GM18951 (cell line): ENCODE measurements around the gene THEM5.

Source experiments
- POLR2A ChIP-seq: IDR thresholded peaks from 4 replicates; pipeline ENCODE4 v1.6.1; 2011; ENCODE audit warnings: mild to moderate bottlenecking; ENCODE audit not compliant: insufficient read length, insufficient read depth; ENCODE audit errors: extremely low read depth
- in situ Hi-C: fragments of 300-500 bp; cut with MboI; formaldehyde crosslinking; loops from one replicate; pipeline ENCODE4 v1.12.0; 2022; ENCODE audit warnings: low sequenced_read_pairs, mixed read lengths, inconsistent platforms; ENCODE audit not compliant: unreplicated experiment

Gene THEM5

DNA sequence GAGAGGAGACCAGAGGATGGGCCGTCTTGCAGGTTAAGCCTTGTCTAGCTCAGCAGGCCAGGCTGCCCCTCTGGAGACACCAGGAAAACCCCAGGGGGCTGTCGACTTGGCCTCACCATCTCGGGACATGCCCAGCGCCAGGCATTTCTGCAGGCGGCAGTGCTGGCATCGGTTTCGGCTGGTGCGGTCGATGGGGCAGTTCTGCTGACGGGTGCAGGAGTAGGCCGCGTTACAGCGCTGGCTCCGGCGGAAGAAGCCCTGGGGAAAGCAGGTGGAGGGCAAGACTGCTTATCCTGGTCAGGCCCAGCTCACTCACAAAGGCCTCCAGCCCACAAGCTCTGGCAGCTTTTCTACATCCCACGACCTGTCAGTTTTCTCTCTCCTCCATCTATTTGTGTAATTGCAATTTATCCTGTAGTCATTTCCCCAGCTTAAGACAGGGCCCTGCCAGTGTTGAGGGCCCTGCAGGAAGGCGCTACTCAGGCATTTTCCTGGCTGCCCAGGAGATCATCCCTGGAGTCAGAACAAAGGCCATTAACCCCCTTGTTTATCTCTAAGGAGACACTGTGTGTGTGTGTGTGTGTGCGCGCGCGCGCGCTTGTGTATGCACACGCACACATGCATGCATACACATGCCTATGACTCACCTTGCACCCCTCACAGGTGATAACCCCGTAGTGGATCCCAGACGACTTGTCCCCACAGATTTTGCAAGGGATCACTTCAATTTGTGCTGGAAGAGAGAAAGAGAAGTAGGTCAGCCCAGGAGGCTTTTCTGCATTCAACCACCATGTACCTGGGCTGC is 36.8 kb downstream of the THEM5 start:
- no peak for TF ChIP-seq POLR2A
- in situ Hi-C loops, result no loop called here

DNA sequence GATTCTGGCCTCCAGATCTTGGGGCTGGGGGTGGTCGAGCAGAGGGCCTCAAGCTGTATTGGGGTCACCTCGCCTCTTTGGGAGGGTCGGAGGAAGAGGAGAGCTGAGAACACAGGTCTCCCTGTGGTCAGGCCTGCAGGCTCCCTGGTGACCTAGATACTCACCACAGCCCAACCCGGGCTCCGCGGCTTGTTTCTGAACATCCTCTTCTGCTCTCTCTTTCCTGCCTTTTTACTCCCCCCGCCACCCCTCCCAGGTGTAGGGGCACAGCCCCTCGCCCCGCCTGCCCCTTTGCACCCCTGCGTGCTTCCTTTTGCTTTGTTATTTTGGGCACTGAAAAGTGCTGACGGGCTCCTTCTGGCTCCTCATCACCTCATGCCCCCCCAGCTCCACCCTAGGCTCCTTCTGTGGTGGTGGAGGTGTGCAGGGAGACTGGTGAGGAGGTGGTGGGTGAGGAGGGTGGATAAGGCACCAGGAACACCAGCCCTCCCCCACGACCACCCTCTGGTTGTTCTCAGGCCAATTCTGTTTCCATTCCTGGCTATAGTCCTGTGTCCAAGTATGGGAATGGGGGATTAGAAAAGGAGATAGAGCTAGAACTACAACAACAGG is 37.7 kb downstream of the THEM5 start:
- TF ChIP-seq POLR2A, result no peak
- in situ Hi-C loops, result no loop called here

DNA sequence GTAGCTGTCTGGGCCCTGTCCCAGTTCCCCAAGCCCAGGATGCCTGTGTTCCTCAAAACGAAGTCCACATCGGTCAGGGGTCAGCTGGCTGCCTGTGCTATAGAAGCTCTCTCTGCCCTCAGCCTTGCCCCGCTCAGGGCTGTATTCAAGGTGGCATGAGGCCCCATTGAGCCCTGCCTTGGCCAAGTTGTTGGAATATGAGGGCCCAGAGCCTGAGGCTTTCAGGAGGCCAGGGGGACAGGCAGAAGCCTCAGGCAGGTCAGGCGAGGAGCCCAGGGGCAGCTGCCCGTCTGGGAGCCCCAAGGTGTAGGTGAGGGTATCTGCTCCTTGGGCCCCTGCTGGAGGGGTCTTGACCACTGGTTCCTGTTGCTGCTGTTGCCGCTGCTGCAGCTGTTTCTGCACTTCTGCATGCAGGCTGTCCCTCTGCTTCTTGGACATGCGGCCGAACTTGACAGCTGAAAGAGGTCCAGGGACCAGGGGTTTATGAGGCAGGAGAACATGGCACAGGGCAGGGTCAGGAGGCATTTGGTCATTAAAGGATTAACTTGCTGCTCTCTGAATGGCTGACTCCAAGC is 38.5 kb downstream of the THEM5 start:
- in situ Hi-C loops, result no loop called here

DNA sequence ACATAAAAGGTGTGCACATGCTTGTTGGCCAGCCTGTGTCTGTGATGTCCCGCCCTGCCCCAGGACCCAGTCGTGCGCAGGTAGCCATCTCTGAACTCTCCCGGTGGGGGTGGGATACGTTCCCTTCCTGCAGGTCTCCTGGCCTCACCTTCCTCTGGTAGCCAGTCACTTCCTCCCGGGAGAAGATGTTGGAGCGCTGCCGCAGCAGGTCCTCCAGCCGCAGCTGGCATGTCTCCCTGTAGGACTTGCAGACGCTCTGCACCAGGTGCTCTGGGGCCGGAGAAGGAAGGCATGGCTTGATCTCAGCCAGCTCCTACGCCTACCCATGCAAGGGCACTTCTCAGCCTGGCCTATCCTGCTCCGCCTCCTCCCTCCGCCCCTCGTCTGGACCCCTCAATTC is 39.1 kb downstream of the THEM5 start:
- in situ Hi-C loops, result no loop called here
- no peak for TF ChIP-seq POLR2A

More for the DNA sequence above, 38.5 kb downstream of the THEM5 start:
- TF ChIP-seq POLR2A, result no peak

DNA sequence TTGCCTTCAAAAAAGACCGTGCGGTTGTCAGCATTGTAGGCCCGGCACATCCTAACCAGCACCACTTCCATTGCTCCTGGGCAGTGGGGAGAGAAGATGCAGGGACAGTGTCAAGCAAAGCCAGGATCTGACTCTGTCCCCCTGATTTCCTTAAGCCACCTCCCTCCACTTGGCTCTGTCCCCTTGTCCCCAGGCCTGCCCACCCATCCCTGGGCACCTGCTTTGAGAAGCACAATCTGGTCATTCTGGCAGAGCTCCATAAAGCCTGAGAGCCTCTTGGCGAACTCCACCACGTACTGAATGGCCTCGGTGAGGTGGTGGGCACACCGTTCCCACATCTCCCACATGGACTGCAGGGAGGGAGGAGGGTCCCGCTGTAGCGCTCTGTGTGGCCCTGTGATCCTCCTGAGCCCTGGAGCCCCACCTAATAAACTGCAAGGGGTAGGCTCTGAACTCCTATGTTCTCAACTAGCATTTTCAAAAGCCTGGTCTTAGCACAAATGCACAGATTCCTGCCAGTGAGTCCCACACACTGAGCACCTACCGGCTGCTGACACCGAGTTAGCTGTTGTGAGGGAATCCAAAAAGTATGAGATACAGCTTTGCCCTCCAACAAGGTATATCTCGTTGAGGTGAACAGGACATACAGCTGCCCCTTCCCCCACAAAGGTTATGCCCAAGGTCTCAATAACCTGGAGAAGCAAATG is 40.1 kb downstream of the THEM5 start:
- in situ Hi-C loops, result no loop called here
- no peak for TF ChIP-seq POLR2A

DNA sequence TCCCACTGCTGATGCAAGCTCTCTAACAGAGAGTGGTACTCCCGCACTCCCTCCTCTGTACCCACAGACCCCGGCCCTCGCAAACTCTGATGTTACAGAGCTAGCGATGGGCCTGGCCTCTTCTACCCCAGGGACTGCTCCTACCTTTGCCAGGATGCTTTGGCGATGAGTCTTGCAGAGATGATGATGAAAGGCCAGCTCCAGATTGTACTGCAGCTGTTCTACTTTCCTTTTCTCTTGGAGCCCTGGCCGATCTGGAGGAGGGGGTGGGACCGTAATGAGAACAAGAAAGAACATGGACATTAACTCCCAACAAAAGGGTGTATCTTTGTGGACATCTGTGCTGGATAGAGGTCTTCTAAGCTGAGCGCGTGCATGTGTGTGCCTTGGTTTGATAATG is 42.3 kb downstream of the THEM5 start:
- in situ Hi-C loops, result no loop called here
- no peak for TF ChIP-seq POLR2A

DNA sequence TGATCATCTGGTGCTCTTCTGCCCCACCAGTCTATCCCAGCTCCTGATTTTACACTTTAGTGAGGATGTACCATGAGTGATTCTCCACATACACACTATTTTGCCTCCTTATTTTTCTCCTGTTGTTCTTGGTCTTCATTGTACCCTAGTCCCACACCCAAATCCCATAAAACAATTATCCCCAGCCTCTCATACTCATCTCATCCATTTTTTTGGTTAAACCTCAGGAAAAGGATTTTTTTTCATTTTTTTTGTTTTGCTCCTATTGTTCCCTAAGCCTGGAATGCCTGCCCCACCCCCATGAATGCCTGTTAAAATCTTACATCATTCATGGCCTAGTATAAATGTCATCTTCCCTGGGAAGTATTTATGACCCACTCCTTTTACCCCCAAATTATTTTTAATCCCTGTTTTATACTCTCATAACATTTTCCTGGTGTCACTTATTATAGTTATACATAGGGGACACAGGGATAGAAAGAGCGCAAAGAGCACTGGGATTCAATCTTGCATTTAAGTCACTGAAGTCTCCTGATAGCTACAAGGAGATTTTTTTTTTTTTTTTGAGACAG is 43.4 kb downstream of the THEM5 start:
- in situ Hi-C loops, result no loop called here
- no peak for TF ChIP-seq POLR2A

DNA sequence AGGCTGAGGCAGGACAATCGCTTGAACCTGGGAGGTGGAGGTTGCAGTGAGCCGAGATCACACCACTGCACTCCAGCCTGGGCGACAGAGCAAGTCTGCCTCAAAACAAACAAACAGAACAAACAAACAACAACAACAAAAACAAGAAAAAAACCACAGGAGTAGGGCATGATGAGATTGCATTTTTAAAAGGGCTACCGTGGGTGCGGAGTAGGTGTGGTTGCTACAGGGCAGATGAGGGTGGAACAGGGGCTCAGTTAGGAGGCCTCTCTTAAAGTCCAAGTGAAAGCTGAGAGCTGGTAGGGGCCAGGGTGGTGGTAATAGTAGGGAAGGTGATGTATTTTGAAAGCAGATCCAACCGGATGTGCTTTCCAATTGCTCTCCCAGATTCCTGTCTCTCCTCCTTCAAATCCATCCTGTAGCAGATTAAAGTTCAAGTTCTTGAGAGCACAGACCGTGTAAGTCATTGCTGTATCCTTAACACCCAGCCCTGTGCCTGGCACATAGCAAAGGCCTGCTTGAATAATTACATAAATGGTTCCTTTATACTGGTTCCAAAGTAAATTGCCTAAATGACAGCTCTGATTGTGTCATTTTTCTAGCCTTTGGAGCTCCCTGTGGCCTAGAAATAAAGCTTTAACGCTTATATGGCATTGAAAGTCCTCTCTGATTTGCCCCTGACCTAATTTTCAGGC is 44.1 kb downstream of the THEM5 start:
- in situ Hi-C loops, result no loop called here
- no peak for TF ChIP-seq POLR2A

DNA sequence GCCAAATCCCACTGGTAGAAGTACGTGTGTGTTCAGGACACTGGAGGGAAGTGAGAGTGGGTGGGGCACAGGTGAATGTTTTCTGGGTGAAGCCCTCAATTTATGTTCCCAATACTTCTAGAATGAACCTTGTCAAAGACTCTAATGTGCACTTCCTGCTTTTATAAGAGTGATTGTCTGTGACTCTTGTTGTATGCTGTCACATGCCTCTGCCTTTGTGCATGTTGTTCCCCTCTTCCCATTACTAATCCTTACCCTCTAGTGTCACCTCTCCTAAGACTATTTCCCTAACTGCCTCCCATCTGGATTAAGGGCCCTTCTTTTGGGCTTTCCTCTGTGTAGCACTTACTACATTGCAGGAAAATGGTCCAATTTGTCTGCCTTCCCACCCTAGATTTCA is 45.7 kb downstream of the THEM5 start:
- in situ Hi-C loops, result no loop called here
- no peak for TF ChIP-seq POLR2A

DNA sequence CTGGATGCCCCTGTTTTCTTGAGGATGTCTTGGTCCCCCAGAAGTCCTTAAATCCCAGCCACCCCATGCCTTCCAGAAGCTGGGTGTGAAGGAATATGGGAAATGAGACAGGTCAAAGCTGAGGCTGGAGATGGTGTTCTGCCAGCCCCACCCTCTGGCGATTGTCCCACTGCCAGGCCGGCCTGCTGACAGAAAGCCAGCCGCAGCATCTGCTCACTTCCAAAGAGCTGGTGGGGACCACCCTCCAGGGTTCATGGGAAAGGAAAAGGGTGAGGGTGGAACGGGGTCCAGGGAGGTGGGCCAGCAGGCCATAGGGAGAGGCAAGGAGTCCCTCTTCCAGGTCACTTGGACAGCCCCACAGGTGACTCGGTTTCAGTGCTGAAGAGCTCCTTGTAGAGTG is 46.4 kb downstream of the THEM5 start:
- no peak for TF ChIP-seq POLR2A
- in situ Hi-C loops, result no loop called here

DNA sequence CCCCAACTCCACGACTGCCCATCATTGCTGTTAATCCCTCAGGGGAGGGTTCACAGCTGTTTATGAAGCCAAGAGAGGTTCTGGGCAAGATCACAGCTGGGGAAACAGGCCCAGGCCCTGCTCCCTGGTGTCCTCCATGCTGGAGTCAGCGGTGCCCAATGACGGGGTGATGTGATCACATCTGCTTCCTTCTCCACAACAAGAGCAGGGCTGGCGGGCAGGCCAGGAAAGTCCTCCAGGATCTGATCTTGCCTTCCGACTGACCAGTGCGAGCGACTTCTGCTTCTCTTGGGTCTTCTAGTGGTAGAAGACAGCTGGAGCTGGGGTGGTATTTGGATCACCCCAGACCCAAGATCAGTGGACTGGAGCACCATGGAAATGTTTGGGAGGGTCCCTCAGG is 47.3 kb downstream of the THEM5 start:
- in situ Hi-C loops, result no loop called here
- TF ChIP-seq POLR2A, result no peak

DNA sequence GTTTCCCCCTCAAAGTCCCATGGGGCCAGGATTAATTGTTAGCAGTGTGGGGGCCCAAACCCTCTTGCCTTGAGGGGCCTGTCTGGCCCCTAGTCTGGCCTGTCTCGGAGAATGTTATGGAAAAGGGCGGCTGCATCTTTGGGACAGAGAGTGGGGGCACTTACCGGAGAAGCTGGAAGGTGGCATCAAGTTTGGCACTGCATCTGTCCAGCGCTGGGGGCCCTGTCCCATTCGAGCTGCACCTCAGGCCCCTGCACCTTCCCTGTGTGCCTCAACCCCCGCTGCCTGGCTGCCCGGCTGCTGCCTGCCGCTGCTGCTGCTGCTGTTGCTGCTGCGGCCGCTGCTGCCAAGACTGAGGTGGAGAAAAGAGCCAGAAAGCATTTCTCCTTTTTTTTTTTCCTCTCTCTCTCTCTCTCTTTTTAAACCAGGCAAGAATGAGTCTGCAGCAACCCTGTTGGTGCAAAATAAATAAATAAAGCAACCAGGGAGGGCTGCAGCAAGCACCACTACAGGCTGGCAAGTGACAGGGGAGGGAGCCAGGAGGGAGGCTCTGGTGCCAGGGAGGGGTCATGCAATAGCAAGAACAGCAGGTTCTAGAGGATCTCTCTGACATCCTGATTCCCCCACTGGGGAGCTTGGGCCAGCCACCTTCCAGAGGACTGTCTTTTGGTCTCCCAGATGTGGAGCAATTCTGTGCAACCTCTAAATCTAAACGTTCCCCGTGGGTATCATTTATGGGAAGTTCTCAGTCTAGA is 48.3 kb downstream of the THEM5 start, which contains the start of gene LINGO4:
LINGO4 (minus strand) TSS at position 354 of the 755 bp plus-strand sequence. CDS start 2,715 bp downstream, outside the sequence.
- TF ChIP-seq POLR2A, result no peak
- in situ Hi-C loops, result no loop called here
